H1 (cell line): ENCODE measurements around the gene SIM2. TPM values are rescaled to one million over a fixed set of nuclear protein-coding genes. Genes with fewer than 3 reads are reported as not detected.

Experiments
- CTCF ChIA-PET: fragments of 300-600 bp; sonication (Branson Sonifier 250); formaldehyde crosslinking; loops from one replicate; lab custom pipeline; 2021; ENCODE audit not compliant: partially characterized antibody; lab: Charles Lee
- POLR2A ChIA-PET: fragments of 300-600 bp; sonication (Branson Sonifier 250); formaldehyde crosslinking; loops from one replicate; lab custom pipeline; 2021; ENCODE audit warnings: inconsistent platforms; ENCODE audit not compliant: partially characterized antibody; lab: Charles Lee
- DNase-seq, 2 experiments: peaks; one replicate each; pipeline versions ENCODE4 v3.0.0 to v3.0.0-alpha.2; 2010 to 2022; ENCODE audit warnings: low spot score in 2 of 2, low read depth in 1 of 2, mixed read lengths in 1 of 2
- FAIRE-seq: peaks from 2 replicates; lab custom pipeline; 2011; peaks lifted over from hg19 to GRCh38; lab: Jason Lieb, UNC
- H2AFZ ChIP-seq: 2 replicates; pipeline ENCODE4 v1.8.1; 2012; ENCODE audit warnings: low read length, inconsistent platforms
- H2AK5ac ChIP-seq: 2 replicates; pipeline ENCODE4 v1.6.1; 2013; ENCODE audit warnings: low read depth, low read length
- H2BK120ac ChIP-seq: replicated peaks from 2 replicates; pipeline ENCODE3; 2013; ENCODE audit warnings: low read depth, low read length, inconsistent platforms
- H2BK12ac ChIP-seq: 2 replicates; pipeline ENCODE4 v1.6.1; 2013; ENCODE audit warnings: low read depth, low read length
- H2BK15ac ChIP-seq: 2 replicates; pipeline ENCODE4 v1.6.1; 2013; ENCODE audit warnings: low read length
- H2BK20ac ChIP-seq: 2 replicates; pipeline ENCODE4 v1.6.1; 2013; ENCODE audit warnings: low read length
- H2BK5ac ChIP-seq: 2 replicates; pipeline ENCODE4 v1.6.1; 2013; ENCODE audit warnings: low read depth, low read length
- H3K14ac ChIP-seq: 2 replicates; pipeline ENCODE4 v1.6.1; 2013; ENCODE audit warnings: inconsistent platforms; ENCODE audit not compliant: insufficient read length
- H3K18ac ChIP-seq: 2 replicates; pipeline ENCODE4 v1.6.1; 2013; ENCODE audit warnings: low read length; ENCODE audit errors: extremely low read depth
- H3K23ac ChIP-seq: 2 replicates; pipeline ENCODE4 v1.6.1; 2013; ENCODE audit warnings: inconsistent platforms; ENCODE audit not compliant: insufficient read length
- H3K23me2 ChIP-seq: 2 replicates; pipeline ENCODE4 v1.6.1; 2013; ENCODE audit warnings: low read depth, low read length
- H3K27ac ChIP-seq: 2 replicates; pipeline ENCODE4 v1.6.1; 2011; ENCODE audit warnings: low read depth, low read length, inconsistent platforms
- H3K27me3 ChIP-seq, 4 experiments: replicated peaks in 1 of 4; 1 replicate in 1 of 4; 2 replicates in 3 of 4; pipeline versions ENCODE4 v1.6.1 to v1.8.1; 2011 to 2013; ENCODE audit warnings: low read length in 3 of 4, mild to moderate bottlenecking in 3 of 4, inconsistent platforms in 2 of 4, mixed read lengths in 2 of 4, moderate library complexity in 1 of 4; ENCODE audit not compliant: control insufficient read depth in 3 of 4, insufficient read depth in 3 of 4; ENCODE audit errors: extremely low read depth in 1 of 4
- H3K36me3 ChIP-seq, 4 experiments: 2 replicates each; pipeline versions ENCODE4 v1.6.1 to v1.8.1; 2011 to 2013; ENCODE audit warnings: mild to moderate bottlenecking in 4 of 4, low read length in 3 of 4, moderate library complexity in 2 of 4, control low read depth in 1 of 4, inconsistent platforms in 1 of 4; ENCODE audit not compliant: insufficient read depth in 4 of 4, control insufficient read depth in 2 of 4
- H3K4ac ChIP-seq: replicated peaks from 2 replicates; pipeline ENCODE3; 2013; ENCODE audit warnings: low read length, low read depth, mixed read lengths, inconsistent platforms; ENCODE audit not compliant: insufficient read length
- H3K4me1 ChIP-seq, 4 experiments: replicated peaks in 1 of 4; 1 replicate in 1 of 4; 2 replicates in 3 of 4; pipeline versions ENCODE4 v1.6.1 to v1.8.1; 2011 to 2013; ENCODE audit warnings: low read length in 3 of 4, inconsistent platforms in 2 of 4, mixed read lengths in 1 of 4; ENCODE audit not compliant: insufficient read depth in 4 of 4, control insufficient read depth in 3 of 4
- H3K4me2 ChIP-seq, 2 experiments: 2 replicates each; pipeline versions ENCODE4 v1.6.1 to v1.8.1; 2011 to 2013; ENCODE audit warnings: low read depth in 2 of 2, low read length in 2 of 2, control low read depth in 1 of 2, inconsistent platforms in 1 of 2, mild to moderate bottlenecking in 1 of 2; ENCODE audit not compliant: insufficient read depth in 1 of 2
- H3K4me3 ChIP-seq, 4 experiments: fragments of 200-600, 300-600 bp in 1 of 4; sonication (generic), shearing (Covaris generic), sonication (Bioruptor Twin) in 1 of 4; 2 replicates each; pipeline versions ENCODE4 v1.5.1 to v1.8.1; 2011 to 2016; ENCODE audit warnings: low read length in 4 of 4, low read depth in 3 of 4, control low read depth in 2 of 4, inconsistent platforms in 2 of 4, mild to moderate bottlenecking in 2 of 4, mixed read lengths in 1 of 4, moderate library complexity in 1 of 4; ENCODE audit not compliant: insufficient read depth in 2 of 4; ENCODE audit errors: extremely low read depth in 1 of 4
- H3K56ac ChIP-seq: replicated peaks from 2 replicates; pipeline ENCODE3; 2013; ENCODE audit warnings: low read depth, mild to moderate bottlenecking, mixed read lengths, low read length, inconsistent platforms; ENCODE audit not compliant: insufficient read length
- H3K79me1 ChIP-seq: 2 replicates; pipeline ENCODE4 v1.6.1; 2013; ENCODE audit warnings: low read depth, low read length, control low read depth
- H3K79me2 ChIP-seq, 2 experiments: 2 replicates each; pipeline versions ENCODE4 v1.6.1 to v1.8.1; 2012 to 2013; ENCODE audit warnings: low read length in 2 of 2, mild to moderate bottlenecking in 2 of 2, inconsistent platforms in 1 of 2; ENCODE audit not compliant: insufficient read depth in 2 of 2, control insufficient read depth in 1 of 2
- H3K9ac ChIP-seq, 4 experiments: replicated peaks in 1 of 4; 1 replicate in 1 of 4; 2 replicates in 3 of 4; pipeline versions ENCODE4 v1.6.1 to v1.8.1; 2011 to 2013; ENCODE audit warnings: low read depth in 3 of 4, low read length in 3 of 4, control low read depth in 2 of 4, mild to moderate bottlenecking in 2 of 4, moderate library complexity in 2 of 4, inconsistent platforms in 1 of 4; ENCODE audit errors: extremely low read depth in 1 of 4
- H3K9me3 ChIP-seq, 2 experiments: 2 replicates each; pipeline versions ENCODE4 v1.6.1 to v1.8.1; 2012 to 2013; ENCODE audit warnings: mild to moderate bottlenecking in 2 of 2, moderate library complexity in 2 of 2, control low read depth in 1 of 2, inconsistent platforms in 1 of 2, low read depth in 1 of 2, low read length in 1 of 2, mixed read lengths in 1 of 2; ENCODE audit not compliant: insufficient read depth in 2 of 2
- H4K20me1 ChIP-seq, 2 experiments: replicated peaks in 1 of 2; 2 replicates each; pipeline versions ENCODE3 to v1.8.1; 2011 to 2013; ENCODE audit warnings: inconsistent platforms in 2 of 2, low read length in 2 of 2, mild to moderate bottlenecking in 1 of 2; ENCODE audit not compliant: insufficient read depth in 2 of 2, control insufficient read depth in 1 of 2
- H4K5ac ChIP-seq: 2 replicates; pipeline ENCODE4 v1.6.1; 2013; ENCODE audit warnings: low read length, low read depth, mixed read lengths, inconsistent platforms; ENCODE audit not compliant: insufficient read length
- H4K8ac ChIP-seq: 2 replicates; pipeline ENCODE4 v1.8.0; 2013; ENCODE audit warnings: mild to moderate bottlenecking, moderate library complexity, low read length, inconsistent platforms; ENCODE audit not compliant: insufficient read depth; ENCODE audit errors: extremely low read depth
- H4K91ac ChIP-seq: replicated peaks from 2 replicates; pipeline ENCODE3; 2013; ENCODE audit warnings: low read length, mixed read lengths, inconsistent platforms; ENCODE audit not compliant: insufficient read length
- BRCA1 ChIP-seq: IDR thresholded peaks from 2 replicates; pipeline ENCODE4 v1.6.1; 2012; ENCODE audit warnings: low read depth, low read length, improper control_type of control experiment
- RFX5 ChIP-seq: IDR thresholded peaks from 2 replicates; pipeline ENCODE4 v1.6.1; 2011; ENCODE audit warnings: low read depth, low read length, improper control_type of control experiment, borderline replicate concordance
- RNF2 ChIP-seq: fragments of 200-900, 300-1000 bp; sonication (generic); IDR thresholded peaks from 2 replicates; pipeline ENCODE4 v1.7.1; 2016; ENCODE audit warnings: borderline replicate concordance, low read depth, mild to moderate bottlenecking, antibody characterized with exemption, low read length; ENCODE audit not compliant: poor library complexity, severe bottlenecking; ENCODE audit errors: missing control alignments
- SUZ12 ChIP-seq: fragments of 200-600 bp; sonication (generic); IDR thresholded peaks from 2 replicates; pipeline ENCODE4 v1.6.1; 2012; ENCODE audit warnings: mild to moderate bottlenecking, inconsistent platforms, low read length, moderate library complexity, mixed read lengths
- ZNF274 ChIP-seq: IDR thresholded peaks from 2 replicates; pipeline ENCODE4 v1.7.0; 2012; ENCODE audit warnings: low read length, borderline replicate concordance; ENCODE audit errors: extremely low read depth
- WGBS, 2 experiments: shearing (Covaris generic) in 1 of 2; methylation state at CpG; one replicate each; pipeline versions ENCODE4 v1.1.6 to v1.1.7; 2013 to 2015; ENCODE audit warnings: low lambda C conversion rate in 2 of 2, mixed read lengths in 2 of 2, inconsistent platforms in 1 of 2, low coverage in 1 of 2, missing lambda C conversion rate in 1 of 2; ENCODE audit not compliant: insufficient replicate concordance in 2 of 2, insufficient coverage in 1 of 2, insufficient read length in 1 of 2; ENCODE audit errors: extremely low coverage in 1 of 2, missing lambda C conversion rate in 1 of 2; 5-methylcytosine and 5-hydroxymethylcytosine counted together
- polyA plus RNA-seq, 7 experiments: library from polyadenylated mRNA; depleted of rRNA in 3 of 7; stranded (reverse) in 5 of 7; unstranded in 2 of 7; fragments of >200 nt in 5 of 7; fragments of 200-250 nt in 2 of 7; gene quantifications; 1 replicate in 5 of 7; 2 replicates in 1 of 7; 4 replicates in 1 of 7; pipeline versions ENCODE4 v1.2.1 to v1.2.3, GENCODE V29; 2011 to 2013; ENCODE audit warnings: missing spikeins in 2 of 7, mixed read lengths in 2 of 7
- total RNA-seq: library from RNA; stranded (reverse); fragmentation: NEBNext Ultra II Directional; extraction: Animal tissue kit (Norgen Biotek cat#: 25700); gene quantifications from 2 replicates; pipeline ENCODE4 v1.2.1, GENCODE V29; 2021

Gene SIM2
- total and polyA plus RNA-seq, 2 of the 8 experiments (the other 6 are each of a cell fraction or from before 2014, with no cell fraction given) = 0.05 to 0.26 TPM

GRCh38 chr21:36694593-36695282 is 4.2 kb upstream of the SIM2 start:
- no peaks in the 10 kb centered on the region for H3K79me2 ChIP-seq
- peak; percentile 35 for TF ChIP-seq SUZ12
- TF ChIP-seq RFX5 = no peak
- TF ChIP-seq RNF2 = peak; percentile 85
- no peak for TF ChIP-seq ZNF274
- no peak for TF ChIP-seq BRCA1
- TF ChIP-seq, all 59 proteins: peak for 2
- H3K18ac ChIP-seq = no peak overlapping the region; the same call in 1 of the 2 replicates
- peaks cover 97 to 100% (median 100%) of the 10 kb centered on the region in 4 experiments for H3K27me3 ChIP-seq
- H3K23ac ChIP-seq = no peak overlapping the region
- DNase-seq (peak in 1 of 2 experiments; percentile 51), FAIRE-seq (no peak)
- no peak overlapping the region for H4K8ac ChIP-seq
- H3K9ac ChIP-seq = no peak overlapping the region
- peak overlapping the region; percentile 32 for H4K91ac ChIP-seq
- no peak overlapping the region for H2AFZ ChIP-seq
- POLR2A ChIA-PET = interaction anchor here (1.3 to 1.8 kb wide), 3 partner anchors 13 to 16 kb away, joined by 3 to 6 read pairs (median 5); no protein-coding TSS in a partner anchor
- H3K9me3 ChIP-seq = no peaks in the 10 kb centered on the region
- H3K27ac ChIP-seq = no peak overlapping the region
- H3K79me1 ChIP-seq = no peaks in the 10 kb centered on the region
- H2BK20ac ChIP-seq = no peak overlapping the region
- peak overlapping the region; percentile 60; the same call in 1 of the 2 replicates for H2BK12ac ChIP-seq
- no peak overlapping the region for H2BK120ac ChIP-seq
- no peak overlapping the region for H2AK5ac ChIP-seq
- peak overlapping the region; percentile 42 to 58; a peak in 2 of 4 replicates for H3K4me2 ChIP-seq
- H3K4me1 ChIP-seq = peaks cover 5 to 44% (median 27%) of the 10 kb centered on the region in 4 experiments
- H3K56ac ChIP-seq = no peak overlapping the region
- H3K14ac ChIP-seq = no peak overlapping the region
- CTCF ChIA-PET = interaction anchor here (0.9 to 2.8 kb wide), 5 partner anchors 11 to 66 kb away, joined by 3 to 14 read pairs (median 5); no protein-coding TSS in a partner anchor
- peaks cover 0 to 9% (median 0%) of the 10 kb centered on the region in 4 experiments; a peak in 1 of 8 replicates for H3K36me3 ChIP-seq
- H3K23me2 ChIP-seq = peaks cover 7% of the 10 kb centered on the region; the same call in 1 of the 2 replicates
- no peak overlapping the region for H4K5ac ChIP-seq
- no peak overlapping the region for H2BK5ac ChIP-seq
- WGBS, 2 experiments = 7% methylated on average over 19 of the region's 19 CpGs; no CpG with 5 or more reads in 1 of the 2 experiments
- H3K4ac ChIP-seq = no peak overlapping the region
- H3K4me3 ChIP-seq = peak overlapping the region in 1 of 4 experiments; percentile 54; a peak in 1 of 8 replicates
- no peak overlapping the region for H2BK15ac ChIP-seq
- H4K20me1 ChIP-seq = peaks cover 21 to 28% of the 10 kb centered on the region in 2 experiments
